ENCODE results near the gene KLHL29.

KLHL29 gene

DNA sequence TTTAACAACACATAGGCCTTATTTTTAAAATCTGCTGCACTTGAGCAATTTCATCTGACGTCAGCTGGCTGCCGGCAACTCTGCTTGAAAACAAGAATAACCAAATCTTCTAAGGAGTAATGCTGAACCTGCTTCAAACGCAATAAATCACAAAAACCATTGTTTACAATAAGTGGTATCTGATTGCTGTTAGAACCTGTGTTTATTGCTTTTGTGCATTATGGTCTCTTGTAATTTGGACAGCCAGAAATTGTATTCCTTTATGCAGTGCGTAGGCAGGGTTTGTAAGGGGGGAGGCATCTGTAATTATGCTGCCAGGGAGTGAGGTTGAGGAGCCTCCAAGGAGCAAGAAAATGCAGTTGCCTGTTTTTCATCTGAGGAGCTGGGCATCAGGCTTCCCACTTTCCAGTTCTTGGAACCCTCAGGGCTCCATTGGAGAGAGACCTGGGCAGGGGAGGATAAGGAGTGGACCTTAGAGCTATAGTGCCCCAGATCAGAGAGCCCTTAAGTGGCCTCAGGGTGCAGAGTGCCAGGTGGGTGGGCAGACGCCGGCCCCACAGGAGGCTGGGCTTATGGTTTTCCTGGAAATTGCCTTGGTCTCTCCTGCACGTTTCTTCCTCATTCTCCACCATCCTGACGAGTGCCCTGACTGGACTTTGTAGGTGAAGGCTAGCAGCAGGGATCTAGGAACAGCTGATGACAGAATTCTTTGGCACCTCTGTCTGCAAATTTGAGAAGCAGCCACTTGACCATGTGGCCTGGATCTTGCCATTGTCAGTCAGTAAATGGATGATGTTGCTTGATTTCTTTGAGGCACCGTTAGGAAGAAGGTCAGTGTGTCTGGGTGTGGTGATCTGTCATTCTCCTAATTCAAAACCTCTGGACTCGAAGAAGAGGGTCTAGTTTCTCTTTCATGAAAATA is 129.2 kb downstream of the KLHL29 start:
- H3K27me3 ChIP-seq (ENCODE audit: insufficient read depth, poor library complexity, severe bottlenecking): no peaks in the 10 kb centered on the region
- TF ChIP-seq POLR2AphosphoS5 (IDR thresholded peaks at IDR 0.05; ENCODE audit: low read depth) (no peak), GABPA (IDR thresholded peaks at IDR 0.05; ENCODE audit: low read depth) (no peak), SPI1 (IDR thresholded peaks at IDR 0.05; ENCODE audit: borderline replicate concordance, low read depth) (no peak)
- TF ChIP-seq, protein P1, sequence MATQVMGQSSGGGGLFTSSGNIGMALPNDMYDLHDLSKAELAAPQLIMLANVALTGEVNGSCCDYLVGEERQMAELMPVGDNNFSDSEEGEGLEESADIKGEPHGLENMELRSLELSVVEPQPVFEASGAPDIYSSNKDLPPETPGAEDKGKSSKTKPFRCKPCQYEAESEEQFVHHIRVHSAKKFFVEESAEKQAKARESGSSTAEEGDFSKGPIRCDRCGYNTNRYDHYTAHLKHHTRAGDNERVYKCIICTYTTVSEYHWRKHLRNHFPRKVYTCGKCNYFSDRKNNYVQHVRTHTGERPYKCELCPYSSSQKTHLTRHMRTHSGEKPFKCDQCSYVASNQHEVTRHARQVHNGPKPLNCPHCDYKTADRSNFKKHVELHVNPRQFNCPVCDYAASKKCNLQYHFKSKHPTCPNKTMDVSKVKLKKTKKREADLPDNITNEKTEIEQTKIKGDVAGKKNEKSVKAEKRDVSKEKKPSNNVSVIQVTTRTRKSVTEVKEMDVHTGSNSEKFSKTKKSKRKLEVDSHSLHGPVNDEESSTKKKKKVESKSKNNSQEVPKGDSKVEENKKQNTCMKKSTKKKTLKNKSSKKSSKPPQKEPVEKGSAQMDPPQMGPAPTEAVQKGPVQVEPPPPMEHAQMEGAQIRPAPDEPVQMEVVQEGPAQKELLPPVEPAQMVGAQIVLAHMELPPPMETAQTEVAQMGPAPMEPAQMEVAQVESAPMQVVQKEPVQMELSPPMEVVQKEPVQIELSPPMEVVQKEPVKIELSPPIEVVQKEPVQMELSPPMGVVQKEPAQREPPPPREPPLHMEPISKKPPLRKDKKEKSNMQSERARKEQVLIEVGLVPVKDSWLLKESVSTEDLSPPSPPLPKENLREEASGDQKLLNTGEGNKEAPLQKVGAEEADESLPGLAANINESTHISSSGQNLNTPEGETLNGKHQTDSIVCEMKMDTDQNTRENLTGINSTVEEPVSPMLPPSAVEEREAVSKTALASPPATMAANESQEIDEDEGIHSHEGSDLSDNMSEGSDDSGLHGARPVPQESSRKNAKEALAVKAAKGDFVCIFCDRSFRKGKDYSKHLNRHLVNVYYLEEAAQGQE (IDR thresholded peaks at IDR 0.05; ENCODE audit: insufficient replicate concordance, low read depth): no peak
- TF ChIP-seq, protein P2, sequence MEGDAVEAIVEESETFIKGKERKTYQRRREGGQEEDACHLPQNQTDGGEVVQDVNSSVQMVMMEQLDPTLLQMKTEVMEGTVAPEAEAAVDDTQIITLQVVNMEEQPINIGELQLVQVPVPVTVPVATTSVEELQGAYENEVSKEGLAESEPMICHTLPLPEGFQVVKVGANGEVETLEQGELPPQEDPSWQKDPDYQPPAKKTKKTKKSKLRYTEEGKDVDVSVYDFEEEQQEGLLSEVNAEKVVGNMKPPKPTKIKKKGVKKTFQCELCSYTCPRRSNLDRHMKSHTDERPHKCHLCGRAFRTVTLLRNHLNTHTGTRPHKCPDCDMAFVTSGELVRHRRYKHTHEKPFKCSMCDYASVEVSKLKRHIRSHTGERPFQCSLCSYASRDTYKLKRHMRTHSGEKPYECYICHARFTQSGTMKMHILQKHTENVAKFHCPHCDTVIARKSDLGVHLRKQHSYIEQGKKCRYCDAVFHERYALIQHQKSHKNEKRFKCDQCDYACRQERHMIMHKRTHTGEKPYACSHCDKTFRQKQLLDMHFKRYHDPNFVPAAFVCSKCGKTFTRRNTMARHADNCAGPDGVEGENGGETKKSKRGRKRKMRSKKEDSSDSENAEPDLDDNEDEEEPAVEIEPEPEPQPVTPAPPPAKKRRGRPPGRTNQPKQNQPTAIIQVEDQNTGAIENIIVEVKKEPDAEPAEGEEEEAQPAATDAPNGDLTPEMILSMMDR (IDR thresholded peaks at IDR 0.05; ENCODE audit: insufficient read depth, low read length): no peak
- no peak for DNase-seq (ENCODE audit: low read depth in 1 of 2, low spot score in 1 of 2)
- no peak overlapping the region for H3K27ac ChIP-seq (replicated peaks)
- H3K4me3 ChIP-seq (replicated peaks; ENCODE audit: insufficient read depth, low read length): no peak overlapping the region

DNA sequence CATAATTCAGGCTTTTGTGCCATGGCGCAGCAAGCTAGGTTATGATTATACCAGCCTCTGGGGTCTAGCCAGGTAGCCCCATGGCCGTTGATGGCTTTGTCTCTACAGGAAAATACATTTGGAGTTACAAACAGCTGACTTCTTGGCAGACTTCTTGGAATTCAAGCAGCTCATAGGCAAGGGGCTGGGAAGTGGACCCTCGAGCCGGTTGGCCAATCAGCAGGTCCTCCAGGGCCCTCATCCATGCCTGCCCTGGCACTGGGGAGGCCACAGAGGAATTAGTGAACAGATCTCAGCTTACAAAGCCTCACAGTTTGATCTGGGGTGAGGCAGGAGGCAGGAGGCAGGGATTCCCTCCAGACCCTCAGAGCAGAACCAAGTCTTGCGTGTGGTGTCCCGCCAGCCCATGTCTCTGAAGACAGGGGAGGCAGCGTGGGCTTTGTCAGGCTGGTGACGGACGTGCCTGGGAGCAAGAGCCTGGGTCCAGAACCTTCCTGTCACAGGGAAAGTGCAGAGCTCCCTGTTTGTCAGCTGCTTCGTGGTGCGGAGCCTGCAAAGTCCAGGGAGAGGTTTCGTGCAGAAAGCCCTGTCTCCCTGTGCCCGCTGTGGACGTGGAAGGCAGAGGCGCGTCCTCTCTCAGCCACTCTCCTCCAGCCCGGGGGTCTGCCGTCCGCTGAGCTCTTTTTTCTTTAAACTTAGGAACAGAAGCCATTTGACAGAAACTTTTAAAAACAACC is 131.7 kb downstream of the KLHL29 start:
- TF ChIP-seq, protein P2 (IDR thresholded peaks at IDR 0.05; ENCODE audit: insufficient read depth, low read length): no peak
- TF ChIP-seq POLR2AphosphoS5 (IDR thresholded peaks at IDR 0.05; ENCODE audit: low read depth) (no peak), GABPA (IDR thresholded peaks at IDR 0.05; ENCODE audit: low read depth) (no peak)
- TF ChIP-seq, protein P1 (IDR thresholded peaks at IDR 0.05; ENCODE audit: insufficient replicate concordance, low read depth): no peak
- no peaks in the 10 kb centered on the region for H3K27me3 ChIP-seq (ENCODE audit: insufficient read depth, poor library complexity, severe bottlenecking)
- no peak overlapping the region for H3K4me3 ChIP-seq (replicated peaks; ENCODE audit: insufficient read depth, low read length)
- H3K27ac ChIP-seq (replicated peaks): no peak overlapping the region
- DNase-seq (ENCODE audit: low read depth in 1 of 2, low spot score in 1 of 2): no peak

DNA sequence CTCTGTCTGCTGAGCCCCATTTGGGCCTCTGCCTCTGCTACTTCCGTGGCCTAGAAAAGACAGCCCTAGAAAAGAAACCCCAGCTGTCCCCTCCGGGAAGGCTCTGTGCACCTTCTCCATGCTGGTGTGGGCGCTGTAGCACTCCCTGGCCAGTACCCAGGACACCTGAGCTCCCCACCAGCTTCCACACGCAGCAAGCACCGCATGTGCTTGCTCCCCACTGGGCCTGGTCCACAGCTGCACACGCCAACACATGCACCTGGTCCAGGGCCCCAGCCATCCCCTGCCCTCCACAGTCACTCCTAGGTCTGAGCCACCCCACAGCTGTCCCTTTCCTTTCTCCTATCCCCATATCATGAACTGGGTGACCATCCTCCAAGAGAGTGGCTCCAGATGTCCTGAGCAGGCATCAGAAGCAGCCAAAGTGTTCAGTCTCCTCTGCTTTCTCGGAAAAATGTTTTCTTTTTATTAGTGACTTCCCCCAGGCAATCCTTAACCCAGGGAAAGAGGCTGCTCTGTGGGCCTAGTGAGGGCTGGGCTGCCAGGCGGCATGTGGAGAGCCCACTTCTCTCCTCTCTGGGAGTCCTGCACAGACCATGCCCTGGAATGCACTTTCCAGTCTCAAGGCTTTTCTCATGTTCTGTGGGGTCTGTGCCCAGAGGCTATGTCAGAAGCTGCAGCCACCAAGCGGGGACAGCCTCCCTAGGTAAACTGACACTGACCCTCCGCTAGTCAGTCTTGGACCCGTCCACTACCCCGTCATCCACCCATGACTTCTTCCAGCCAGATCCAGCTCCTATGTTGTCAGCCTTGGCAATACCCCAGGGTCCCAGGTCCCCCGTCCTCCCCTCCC is 133.7 kb downstream of the KLHL29 start:
- Histone ChIP-seq H3K27me3 (ENCODE audit: insufficient read depth, poor library complexity, severe bottlenecking) (no peaks in the 10 kb centered on the region), H3K27ac (replicated peaks) (no peak overlapping the region), H3K4me3 (replicated peaks; ENCODE audit: insufficient read depth, low read length) (no peak overlapping the region)
- no peak for DNase-seq (ENCODE audit: low read depth in 1 of 2, low spot score in 1 of 2)
- TF ChIP-seq POLR2AphosphoS5 (IDR thresholded peaks at IDR 0.05; ENCODE audit: low read depth) (no peak), GABPA (IDR thresholded peaks at IDR 0.05; ENCODE audit: low read depth) (no peak), SPI1 (IDR thresholded peaks at IDR 0.05; ENCODE audit: borderline replicate concordance, low read depth) (no peak)
- TF ChIP-seq, protein P1 (IDR thresholded peaks at IDR 0.05; ENCODE audit: insufficient replicate concordance, low read depth): no peak
- TF ChIP-seq, protein P2 (IDR thresholded peaks at IDR 0.05; ENCODE audit: insufficient read depth, low read length): no peak

Data from HL-60 (cell line).